D721Med (cell line): ENCODE data around the gene KLF15.

Source experiments
- DNase-seq: peaks from one replicate; pipeline ENCODE4 v3.0.0; 2011; ENCODE audit warnings: low spot score; ENCODE audit not compliant: insufficient read length
- FAIRE-seq: peaks from 2 replicates; lab custom pipeline; 2011; peaks lifted over from hg19 to GRCh38; lab: Jason Lieb, UNC
- CTCF ChIP-seq: IDR thresholded peaks from 2 replicates; pipeline ENCODE4 v1.5.1; 2012; ENCODE audit warnings: mild to moderate bottlenecking, control low read depth; ENCODE audit not compliant: insufficient read depth; ENCODE audit errors: missing control alignments

Gene KLF15

GRCh38 chr3:126373682-126374601 lies 16.7 kb upstream of the KLF15 start:
- DNase-seq: no peak
- FAIRE-seq: no peak
- TF ChIP-seq CTCF: no peak

GRCh38 chr3:126373146-126373613 lies 16.0 kb upstream of the KLF15 start:
- TF ChIP-seq CTCF: no peak
- no peak for DNase-seq
- no peak for FAIRE-seq

GRCh38 chr3:126372413-126373145 lies 15.4 kb upstream of the KLF15 start:
- DNase-seq (no peak), FAIRE-seq (no peak)
- no peak for TF ChIP-seq CTCF

GRCh38 chr3:126371096-126371705 lies 14.0 kb upstream of the KLF15 start:
- TF ChIP-seq CTCF: no peak
- DNase-seq (no peak), FAIRE-seq (no peak)

GRCh38 chr3:126370606-126371005 lies 13.4 kb upstream of the KLF15 start:
- DNase-seq (no peak), FAIRE-seq (no peak)

GRCh38 chr3:126370055-126370454 lies 12.8 kb upstream of the KLF15 start:
- no peak for FAIRE-seq
- TF ChIP-seq CTCF: no peak
- DNase-seq: no peak

More at GRCh38 chr3:126370606-126371005, 13.4 kb upstream of the KLF15 start:
- TF ChIP-seq CTCF: no peak
